HTERT RPE-1 (cell line): ENCODE results near the gene NADK.
"Not testable (repeated sequence)": the region's sequence is repeated elsewhere in the genome, so short reads cannot be mapped to it uniquely, and the experiment has no call there.

Experiments used
- in situ Hi-C: fragments of 300-500 bp; cut with MboI; formaldehyde crosslinking; loops from 4 replicates; pipeline ENCODE4 v1.14.3; 2020; ENCODE audit warnings: low sequenced_read_pairs

NADK gene

DNA sequence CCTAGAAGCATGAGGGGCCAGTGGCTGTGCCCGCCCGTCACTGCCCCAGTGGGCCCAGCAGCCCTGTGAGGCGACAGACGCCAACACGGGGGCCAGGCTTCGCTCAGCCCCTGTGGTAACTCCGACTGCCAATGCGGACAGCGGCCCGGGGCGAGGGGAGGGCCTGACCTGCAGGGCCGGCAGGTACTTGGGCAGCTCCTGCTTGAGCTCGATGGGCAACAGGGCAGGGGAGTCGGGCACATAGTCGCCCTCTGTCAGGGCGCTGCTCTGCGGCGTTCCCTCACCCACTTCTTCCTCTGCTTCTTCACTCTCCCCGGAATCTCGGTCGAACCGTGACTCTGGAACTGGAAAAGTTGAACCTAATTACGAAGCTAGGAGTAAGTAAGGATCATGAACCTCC lies 71.0 kb downstream of the NADK start:
- in situ Hi-C loops: not testable (repeated sequence)

DNA sequence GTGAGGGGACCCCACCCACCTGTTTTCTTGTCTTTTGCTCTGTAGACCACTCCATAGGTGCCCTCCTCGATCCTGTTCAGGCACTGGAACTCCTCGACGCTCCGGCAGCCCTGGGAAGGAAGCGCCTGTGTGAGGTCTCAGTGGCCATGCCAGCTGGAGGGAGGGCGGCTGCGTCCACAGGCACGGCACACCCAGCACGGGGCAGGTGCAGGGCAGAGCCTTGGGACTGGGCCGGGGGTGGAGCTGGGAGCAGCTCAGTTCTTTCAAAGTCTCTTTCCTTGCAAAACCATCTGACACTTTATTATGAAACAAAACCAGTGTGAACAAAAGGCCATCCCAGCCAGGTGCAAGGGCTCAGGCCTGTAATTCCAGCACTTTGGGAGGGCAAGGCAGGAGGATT lies 72.6 kb downstream of the NADK start:
- in situ Hi-C loops: not testable (repeated sequence)

DNA sequence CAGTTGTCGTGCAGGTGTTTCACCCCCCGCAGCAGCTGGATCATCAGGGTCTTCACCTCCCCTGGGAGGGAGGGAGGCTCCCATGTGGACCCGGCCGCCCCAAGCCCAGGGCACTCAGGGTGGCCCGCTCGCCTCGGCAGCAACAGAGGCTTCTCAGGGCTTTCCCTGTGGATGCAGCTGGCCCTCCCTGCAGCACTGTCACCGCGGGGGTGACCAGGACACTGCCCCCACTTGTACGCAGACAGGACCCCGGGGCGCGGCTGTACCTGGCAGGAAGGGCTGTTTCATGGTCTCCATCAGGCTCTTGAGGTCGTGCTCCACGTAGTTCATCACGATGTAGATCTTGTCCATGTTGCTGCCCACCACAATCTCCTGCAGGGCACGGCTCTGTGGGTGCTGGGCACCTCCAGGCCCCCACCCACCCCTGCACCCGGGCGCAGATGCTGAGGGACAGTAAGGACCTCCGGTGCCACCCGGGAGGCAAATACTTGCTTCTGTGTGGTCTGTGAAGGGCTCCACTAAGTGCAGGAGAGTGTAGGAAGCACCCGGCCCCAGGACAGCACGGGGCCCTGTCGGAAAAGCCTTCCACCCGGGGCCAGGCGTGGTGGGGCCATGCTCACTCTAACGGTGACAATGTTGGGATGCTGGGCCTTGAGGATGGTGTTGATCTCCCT lies 73.8 kb downstream of the NADK start:
- in situ Hi-C loops: not testable (repeated sequence)

DNA sequence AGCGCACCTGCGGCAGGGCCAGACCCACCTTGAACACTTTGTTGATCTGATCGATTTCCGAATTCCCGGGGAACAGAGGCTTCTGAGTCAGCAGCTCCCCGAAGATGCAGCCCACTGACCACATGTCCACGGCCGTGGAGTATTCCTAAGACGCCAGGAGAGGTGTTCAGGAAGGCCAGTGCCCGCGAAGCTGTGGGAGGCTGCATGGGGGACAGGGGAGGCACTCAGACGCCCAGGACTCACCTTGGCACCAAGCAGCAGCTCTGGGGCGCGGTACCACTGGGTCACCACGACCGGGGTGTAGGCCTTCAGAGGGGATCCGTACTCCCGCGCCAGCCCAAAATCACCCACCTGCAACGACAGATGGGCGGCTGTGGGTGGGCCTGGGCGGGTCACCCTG lies 74.5 kb downstream of the NADK start:
- in situ Hi-C loops: no loop called here

DNA sequence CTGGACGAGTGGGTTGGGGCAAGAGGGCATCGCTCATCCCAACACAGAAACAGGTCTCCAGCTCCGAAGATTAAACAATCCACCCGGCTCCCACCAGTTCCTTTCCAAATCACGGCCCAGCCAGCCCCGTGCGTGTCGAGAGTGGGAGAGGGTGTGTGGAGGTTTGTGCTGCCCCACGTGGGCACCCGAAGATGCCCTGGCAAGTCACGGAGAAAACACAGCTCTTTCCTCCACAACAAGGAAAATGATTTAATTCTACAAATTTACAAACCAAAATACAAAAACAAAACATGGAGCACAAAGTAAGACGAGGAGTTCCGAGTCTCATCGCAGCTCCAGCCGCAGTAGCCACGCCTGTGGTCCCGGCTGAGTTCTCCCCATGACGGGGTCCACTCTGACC lies 75.8 kb downstream of the NADK start:
- in situ Hi-C loops: not testable (repeated sequence)
